Heart left ventricle (tissue), 16 donors: ENCODE data around the gene NTN4. TPM values are rescaled to one million over a fixed set of nuclear protein-coding genes. Genes with fewer than 3 reads are reported as not detected.

Source experiments
- ATAC-seq, 4 donors: fragments of 200-7000 bp; cut with Tn5 transposase; one replicate each; pipeline ENCODE4 v1.9.1; 2020 to 2022; ENCODE audit warnings: moderate library complexity in 4 of 4, mild to moderate bottlenecking in 3 of 4, moderate number of reproducible peaks in 1 of 4
- DNase-seq, 5 donors: peaks; one replicate each; pipeline ENCODE4 v3.0.0-alpha.2; 2020
- H3K27ac ChIP-seq, 12 donors: fragments of 200-600 bp; sonication (generic) in 4 of 12; one replicate each; pipeline versions ENCODE4 v1.5.0 to v1.8.0; 2016 to 2022; ENCODE audit warnings: mild to moderate bottlenecking in 2 of 12
- H3K27me3 ChIP-seq, 9 donors: fragments of 200-600 bp; sonication (generic) in 2 of 9; one replicate each; pipeline versions ENCODE4 v1.5.1 to v1.8.0; 2016 to 2022; ENCODE audit warnings: mild to moderate bottlenecking in 3 of 9
- H3K36me3 ChIP-seq, 9 donors: fragments of 200-600 bp; sonication (generic) in 2 of 9; one replicate each; pipeline versions ENCODE4 v1.5.0 to v1.8.0; 2018 to 2022; ENCODE audit warnings: mild to moderate bottlenecking in 2 of 9
- H3K4me1 ChIP-seq, 12 donors: fragments of 200-600 bp; sonication (generic) in 4 of 12; one replicate each; pipeline versions ENCODE4 v1.5.0 to v1.8.0; 2016 to 2022; ENCODE audit warnings: mild to moderate bottlenecking in 3 of 12
- H3K4me3 ChIP-seq, 12 donors: fragments of 200-600 bp; sonication (generic) in 4 of 12; one replicate each; pipeline versions ENCODE4 v1.5.0 to v1.8.0; 2017 to 2022; ENCODE audit warnings: mild to moderate bottlenecking in 9 of 12, moderate library complexity in 4 of 12
- H3K9me3 ChIP-seq, 12 donors: fragments of 200-600 bp; sonication (generic) in 4 of 12; one replicate each; pipeline versions ENCODE4 v1.5.0 to v1.8.0; 2016 to 2022; ENCODE audit warnings: mild to moderate bottlenecking in 1 of 12
- POLR2A ChIP-seq, 2 donors: fragments of 450-650 bp; IDR thresholded peaks; one replicate each; pipeline ENCODE4 v1.6.1; 2017; ENCODE audit warnings: antibody characterized with exemption in 2 of 2, mild to moderate bottlenecking in 2 of 2, moderate library complexity in 2 of 2
- WGBS, 4 donors: extraction: QIAGEN DNeasy Blood & Tissue Kit in 2 of 4; methylation state at CpG; one replicate each; pipeline versions ENCODE4 v1.1.5 to v1.1.7; 2013 to 2018; 5-methylcytosine and 5-hydroxymethylcytosine counted together
- intact Hi-C, 10 donors: fragments of 100-400 bp; cut with DNase I; formaldehyde crosslinking; loops; one replicate each; pipeline versions ENCODE4 v1.11.1 to v1.14.2; 2022
- polyA plus RNA-seq, 2 donors: library from polyadenylated mRNA; stranded (reverse); fragments of 200-250 nt; gene quantifications; one replicate each; pipeline ENCODE4 v1.2.3, GENCODE V29; 2013
- total RNA-seq, 9 donors: library from RNA; depleted of rRNA in 2 of 9; stranded (reverse); fragments of >200 nt in 2 of 9; fragmentation: NEBNext Ultra II Directional in 3 of 9; extraction: Animal tissue kit (Norgen Biotek cat#: 25700) in 3 of 9; gene quantifications; one replicate each; pipeline versions ENCODE4 v1.1.0 to v1.2.4, GENCODE V29; 2016 to 2023
- TF ChIP-seq, protein P1 (sequence below), 12 donors: fragments of 200-600 bp; sonication (generic) in 4 of 12; IDR thresholded peaks; one replicate each; pipeline versions ENCODE4 v1.5.0 to v1.8.0; 2018 to 2022; ENCODE audit warnings: antibody characterized with exemption in 12 of 12, mild to moderate bottlenecking in 5 of 12
- donor health status: ischemic (EF 13 %, LVEDD 7.1; RV severe dilation, severe dysfunction).
- donor health status: healthy with polysubstance abuse.
- donor health status: DM: no; HTN: yes; CAD: no.
- donor health status: DM: no; HTN: no; CAD: no.
- donor health status: ischemic (EF 25% LVEDD 6.9; RV normal size, moderate dysfunction).
- donor health status: ischemic (EF 25% LVEDD 5.7; RV mildly dilated, moderate dysfunction).
- donor health status: healthy.
- donor health status: DM: yes; HTN: yes; CAD: no.
- donor health status: ischemic (EF 35%, LVEDD 5.7; RV mildly dilated, moderate dysfunction).
- donor health status: nonischemic (EF 11% LVEDD 7.7; RV severe dilation, severe dysfunction).
- donor health status: DM: yes; HTN: yes; CAD: no.
- donor health status: PGD.
- donor health status: ischemic (EF 29% LVEDD 5.4; RV normal size, mild dysfunction).
- donor health status: nonischemic (EF 23%, LVEDD 6.1; RV moderate dilation, normal function).

Gene NTN4
- total and polyA plus RNA-seq, 11 donors, result 23.9 to 116 (median 68.0) TPM

DNA sequence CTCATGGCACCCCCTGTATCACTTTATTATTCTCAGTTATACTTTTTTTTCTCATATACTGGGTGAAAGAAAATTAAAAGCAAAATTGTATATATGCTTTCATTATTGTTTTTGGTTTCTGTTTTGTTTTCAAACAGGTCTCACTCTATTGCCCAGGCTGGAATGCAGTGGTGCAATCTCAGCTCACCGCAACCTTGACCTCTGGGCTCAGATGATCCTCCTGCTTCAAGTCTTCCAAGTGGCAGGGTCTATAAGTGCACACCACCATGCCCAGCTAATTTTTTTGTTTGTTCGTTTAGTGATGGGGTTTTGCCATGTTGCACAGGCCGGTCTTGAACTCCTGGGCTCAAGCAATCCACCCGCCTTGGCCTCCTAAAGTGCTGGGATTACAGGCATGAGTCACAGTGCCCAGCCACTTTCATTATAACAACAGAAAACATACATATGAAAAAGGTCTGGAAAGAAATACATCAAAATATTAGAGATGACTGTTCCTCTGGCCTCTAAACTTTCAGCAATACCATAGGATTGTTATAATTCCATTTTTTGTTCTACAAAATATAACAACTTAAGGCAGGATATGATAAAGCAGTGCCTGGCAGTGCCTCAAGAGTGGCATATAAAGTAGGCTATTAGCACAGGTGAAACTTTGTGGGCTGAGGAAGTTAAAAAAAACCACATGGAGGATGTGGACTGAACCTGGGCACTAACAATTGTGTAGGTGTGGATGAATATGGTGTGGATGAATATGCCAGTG, 5.8 kb upstream of the NTN4 start:
- H3K36me3 ChIP-seq, result no peaks in the 10 kb centered on the region
- TF ChIP-seq, protein P1, sequence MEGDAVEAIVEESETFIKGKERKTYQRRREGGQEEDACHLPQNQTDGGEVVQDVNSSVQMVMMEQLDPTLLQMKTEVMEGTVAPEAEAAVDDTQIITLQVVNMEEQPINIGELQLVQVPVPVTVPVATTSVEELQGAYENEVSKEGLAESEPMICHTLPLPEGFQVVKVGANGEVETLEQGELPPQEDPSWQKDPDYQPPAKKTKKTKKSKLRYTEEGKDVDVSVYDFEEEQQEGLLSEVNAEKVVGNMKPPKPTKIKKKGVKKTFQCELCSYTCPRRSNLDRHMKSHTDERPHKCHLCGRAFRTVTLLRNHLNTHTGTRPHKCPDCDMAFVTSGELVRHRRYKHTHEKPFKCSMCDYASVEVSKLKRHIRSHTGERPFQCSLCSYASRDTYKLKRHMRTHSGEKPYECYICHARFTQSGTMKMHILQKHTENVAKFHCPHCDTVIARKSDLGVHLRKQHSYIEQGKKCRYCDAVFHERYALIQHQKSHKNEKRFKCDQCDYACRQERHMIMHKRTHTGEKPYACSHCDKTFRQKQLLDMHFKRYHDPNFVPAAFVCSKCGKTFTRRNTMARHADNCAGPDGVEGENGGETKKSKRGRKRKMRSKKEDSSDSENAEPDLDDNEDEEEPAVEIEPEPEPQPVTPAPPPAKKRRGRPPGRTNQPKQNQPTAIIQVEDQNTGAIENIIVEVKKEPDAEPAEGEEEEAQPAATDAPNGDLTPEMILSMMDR (IDR thresholded peaks at IDR 0.05), result no peak
- TF ChIP-seq POLR2A (IDR thresholded peaks at IDR 0.05), result no peak
- peaks cover 0 to 4% (median 0%) of the 10 kb centered on the region in 9 donors for H3K27me3 ChIP-seq
- H3K27ac ChIP-seq, result no peak overlapping the region
- no peak for ATAC-seq
- no peak overlapping the region for H3K4me3 ChIP-seq
- no peak for DNase-seq
- intact Hi-C loops, result loop anchor here in 2 of 10 donors (10.0 kb wide), 1 partner anchor 172 kb away; no protein-coding TSS in a partner anchor
- H3K4me1 ChIP-seq, result peaks cover 0 to 7% (median 0%) of the 10 kb centered on the region in 12 donors
- WGBS, 4 donors, result 72 to 95% (median 95%) methylated on average over 4 of the region's 4 CpGs
- H3K9me3 ChIP-seq, result no peaks in the 10 kb centered on the region

DNA sequence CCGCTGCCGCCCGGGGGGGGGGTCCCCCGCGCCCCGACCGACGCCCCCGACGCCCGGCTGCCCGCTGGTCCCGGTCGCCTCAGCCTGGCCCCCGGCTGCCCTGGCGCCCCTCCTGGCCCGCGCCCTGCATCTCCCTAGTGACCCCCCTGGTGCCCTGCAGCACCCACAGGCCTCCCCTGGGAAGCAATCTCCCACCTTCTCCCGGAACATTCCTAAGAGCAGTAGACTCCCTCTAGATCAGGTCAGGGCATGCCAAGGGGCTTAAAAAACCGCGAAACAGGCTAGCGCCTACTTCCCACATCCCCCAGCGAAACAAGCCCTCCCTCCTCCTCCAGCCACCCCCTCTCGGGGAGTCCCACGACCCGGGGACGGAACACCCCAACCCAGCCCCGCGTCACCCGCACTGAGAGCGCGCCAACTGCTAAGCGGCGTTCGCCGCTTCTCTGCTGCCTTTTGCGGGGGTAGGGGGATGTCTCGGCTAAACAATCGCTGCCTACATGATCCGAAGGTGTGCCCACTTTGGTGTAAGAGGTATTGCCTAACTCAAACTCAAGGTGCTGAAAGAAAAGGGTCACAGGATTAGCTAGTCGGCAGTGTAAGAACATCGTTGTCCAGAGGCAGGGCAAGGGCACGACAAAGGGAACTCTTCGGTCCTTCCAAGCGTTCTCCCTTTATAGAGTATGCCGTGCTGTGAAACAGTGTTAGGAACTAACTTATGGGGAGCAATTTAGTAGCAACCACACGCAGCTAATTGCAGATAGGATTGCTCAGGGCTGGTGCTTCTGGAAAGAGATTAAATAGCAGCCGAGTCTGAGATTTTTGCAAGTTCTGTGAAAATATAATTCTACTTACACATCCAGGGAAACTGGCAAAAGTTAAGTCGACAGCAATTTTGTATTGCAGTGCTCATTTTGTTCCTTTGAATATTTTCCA, 619 bp upstream of the NTN4 start:
- Histone ChIP-seq H3K4me3 (peak overlapping the region; percentile 66 to 94 (median 88)), H3K9me3 (no peaks in the 10 kb centered on the region), H3K27me3 (peaks cover 0 to 39% (median 0%) of the 10 kb centered on the region in 9 donors), H3K4me1 (peaks cover 5 to 40% (median 23%) of the 10 kb centered on the region in 12 donors), H3K27ac (peak overlapping the region; percentile 70 to 93 (median 88)), H3K36me3 (peaks cover 0 to 10% (median 4%) of the 10 kb centered on the region in 9 donors)
- 2 to 4% (median 3%) methylated on average over 40 to 49 of the region's 49 CpGs for WGBS, 4 donors
- peak; percentile 53 to 62 (median 58) for ATAC-seq
- intact Hi-C loops, result loop anchor here in 3 of 10 donors (5.0 to 10.0 kb wide), 3 partner anchors 166 to 199 kb away; no protein-coding TSS in a partner anchor
- DNase-seq, result peak in 4 of 5 donors; percentile 28 to 56 (median 36)
- no peak for TF ChIP-seq POLR2A (IDR thresholded peaks at IDR 0.05)
- TF ChIP-seq, protein P1 (IDR thresholded peaks at IDR 0.05), result no peak

DNA sequence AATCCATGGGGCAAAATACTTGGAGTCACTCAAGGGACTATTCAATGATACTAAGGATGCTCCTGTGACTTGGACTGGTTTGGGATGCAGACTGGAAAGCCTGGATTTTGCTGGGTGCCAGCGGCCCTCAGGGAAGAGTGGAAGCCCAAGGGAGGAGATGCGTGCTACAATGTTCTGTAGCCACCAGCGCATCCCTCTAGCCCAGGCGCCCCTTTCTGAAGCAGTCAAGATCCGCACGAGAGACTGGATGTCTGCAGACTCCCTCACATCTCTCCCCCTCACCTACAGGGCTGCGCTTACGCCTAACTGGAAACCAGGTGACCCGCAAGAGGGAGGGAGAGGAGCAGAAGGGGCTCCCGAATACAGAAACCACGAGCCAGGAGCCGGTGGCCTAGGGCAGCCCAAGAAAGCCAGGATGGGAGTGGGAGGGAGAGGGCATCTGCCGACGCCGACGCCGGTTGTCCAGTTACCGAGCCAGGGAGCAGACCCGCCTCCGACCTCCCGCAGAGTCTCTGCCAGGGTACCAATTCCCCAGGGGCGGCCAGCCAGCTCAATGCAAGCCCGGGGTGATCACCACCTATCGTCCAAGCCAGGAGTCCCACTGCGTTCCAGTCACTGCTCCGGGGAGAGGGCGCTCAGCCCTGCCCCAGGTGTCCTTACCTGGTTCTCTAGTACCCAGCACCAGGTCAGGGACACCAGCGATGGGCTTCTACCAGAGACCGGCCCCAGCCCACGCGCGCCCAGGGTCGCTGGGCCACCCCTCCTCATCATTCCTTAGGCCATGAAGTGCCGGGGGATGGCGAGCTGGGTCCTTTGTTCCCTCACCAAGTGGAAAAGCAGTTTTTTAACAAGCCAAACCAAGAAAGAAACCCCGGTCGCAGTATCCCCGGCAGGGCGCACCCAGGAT, 1.2 kb downstream of the NTN4 start:
- peak; percentile 16 to 56 (median 35) for ATAC-seq

More for the DNA sequence above, 1.2 kb downstream of the NTN4 start:
- DNase-seq, result peak; percentile 38 to 70 (median 62)
- 10 to 16% (median 11%) methylated on average over 33 to 39 of the region's 39 CpGs for WGBS, 4 donors
- intact Hi-C loops, result loop anchor here in 5 of 10 donors (5.0 to 10.0 kb wide), 5 partner anchors 52 to 197 kb away; no protein-coding TSS in a partner anchor
- peak overlapping the region; percentile 66 to 94 (median 88) for H3K4me3 ChIP-seq
- H3K27ac ChIP-seq, result peak overlapping the region; percentile 75 to 93 (median 88)
- peaks cover 5 to 57% (median 31%) of the 10 kb centered on the region in 12 donors for H3K4me1 ChIP-seq
- peaks cover 0 to 39% (median 0%) of the 10 kb centered on the region in 9 donors for H3K27me3 ChIP-seq
- H3K9me3 ChIP-seq, result no peaks in the 10 kb centered on the region
- H3K36me3 ChIP-seq, result peaks cover 0 to 21% (median 4%) of the 10 kb centered on the region in 9 donors
- TF ChIP-seq, protein P1 (IDR thresholded peaks at IDR 0.05), result peak in 1 of 12 donors; percentile 17
- TF ChIP-seq POLR2A (IDR thresholded peaks at IDR 0.05), result no peak
